GM21526 (cell line): Measurements from ENCODE around the gene CLEC2B.

Experiments used
- ATAC-seq: cut with Tn5 transposase; IDR thresholded peaks from one replicate; pipeline ENCODE4 v1.9.1; 2021; ENCODE audit warnings: moderate library complexity; ENCODE audit not compliant: unreplicated experiment, low FRiP score

CLEC2B gene

DNA sequence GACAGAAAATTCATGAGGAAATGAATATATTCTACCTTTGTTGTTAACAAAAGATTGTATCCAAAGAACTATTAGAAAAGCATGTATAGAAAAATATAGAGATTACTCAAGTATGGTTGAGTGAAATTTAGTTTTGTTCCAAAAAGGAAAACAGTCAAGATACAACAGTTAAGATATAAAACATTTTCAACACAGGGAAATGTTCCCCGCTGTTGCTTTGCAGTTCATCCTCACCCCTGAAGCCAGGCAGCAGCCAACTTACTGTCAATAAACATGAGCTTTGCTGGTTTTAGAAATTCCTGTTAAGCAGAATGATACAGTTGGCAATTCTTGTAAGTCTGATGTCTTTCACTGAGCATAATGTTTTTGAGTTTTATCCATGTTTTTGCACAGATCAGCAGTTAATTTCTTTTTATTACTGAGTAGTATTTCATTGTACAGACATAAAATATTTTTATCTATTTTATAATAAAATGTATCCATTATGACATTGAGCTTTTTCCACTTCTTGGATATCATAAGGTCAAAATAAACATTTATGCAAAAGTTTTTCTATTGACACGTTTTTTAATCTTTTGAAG is 1.2 kb upstream of the CLEC2B start:
- ATAC-seq, result no peak

- no peak for ATAC-seq
These were observed 225 bp downstream of the CLEC2B start for GRCh38 chr12:9868951-9869306.

DNA sequence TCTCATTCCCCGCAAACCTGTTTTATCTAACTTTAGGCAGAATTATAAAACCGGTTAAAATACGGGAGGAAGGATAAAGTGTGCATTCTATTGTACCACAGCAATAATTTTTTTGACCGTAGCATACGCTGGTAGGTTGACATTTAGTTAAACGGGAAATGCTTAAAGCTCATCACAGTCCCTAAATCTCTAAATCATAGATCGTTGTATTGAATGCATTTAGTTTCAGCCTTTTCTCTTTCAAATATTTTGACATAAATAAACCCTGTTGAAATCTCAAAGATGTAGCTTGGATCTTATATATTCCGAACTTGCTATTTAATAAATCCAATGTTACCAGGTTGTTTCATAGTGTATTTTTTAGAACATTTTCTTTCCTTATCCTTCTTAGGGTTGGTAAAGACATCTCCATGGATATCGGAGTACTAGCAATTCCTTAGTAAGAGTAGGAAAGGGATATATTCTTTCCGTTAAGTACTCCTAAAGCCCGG is 798 bp downstream of the CLEC2B start:
- no peak for ATAC-seq

DNA sequence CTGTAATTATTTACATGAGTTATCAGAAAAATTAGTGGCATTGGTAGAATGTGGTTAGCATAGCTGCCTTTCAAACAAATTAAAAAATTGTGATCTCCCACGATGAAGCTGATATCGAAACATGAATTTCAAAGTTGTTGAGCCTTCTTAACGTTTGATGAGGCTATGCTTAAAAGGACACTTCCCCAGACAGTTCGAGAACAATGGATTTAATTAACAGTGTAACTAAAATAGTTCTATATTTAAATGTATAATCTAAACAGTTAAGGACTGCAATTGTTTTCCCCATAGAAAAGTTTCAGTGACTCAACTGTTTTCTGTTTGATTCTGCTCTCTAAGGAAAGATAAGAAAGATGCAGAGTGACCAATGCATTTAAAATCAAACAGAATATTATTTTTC is 1.6 kb downstream of the CLEC2B start:
- ATAC-seq, result no peak

DNA sequence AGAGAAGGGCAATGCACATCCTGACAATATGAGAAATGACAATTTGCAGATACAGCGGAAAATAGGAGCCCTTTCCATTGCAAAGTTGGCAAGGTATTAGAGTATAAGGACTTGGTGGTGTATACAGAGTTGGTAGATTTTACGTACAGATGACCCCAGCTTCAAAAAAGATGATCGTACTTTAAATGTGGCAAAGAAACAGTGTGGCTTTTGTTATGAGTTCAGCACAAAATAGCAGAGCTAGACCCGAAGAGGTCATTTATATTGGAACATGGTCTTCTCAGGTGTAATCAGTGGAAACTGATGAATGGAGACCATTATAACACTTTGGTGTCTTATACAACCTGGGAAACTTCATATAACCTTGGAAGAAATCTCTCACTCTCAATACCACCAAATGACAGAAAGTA is 2.3 kb downstream of the CLEC2B start:
- no peak for ATAC-seq

DNA sequence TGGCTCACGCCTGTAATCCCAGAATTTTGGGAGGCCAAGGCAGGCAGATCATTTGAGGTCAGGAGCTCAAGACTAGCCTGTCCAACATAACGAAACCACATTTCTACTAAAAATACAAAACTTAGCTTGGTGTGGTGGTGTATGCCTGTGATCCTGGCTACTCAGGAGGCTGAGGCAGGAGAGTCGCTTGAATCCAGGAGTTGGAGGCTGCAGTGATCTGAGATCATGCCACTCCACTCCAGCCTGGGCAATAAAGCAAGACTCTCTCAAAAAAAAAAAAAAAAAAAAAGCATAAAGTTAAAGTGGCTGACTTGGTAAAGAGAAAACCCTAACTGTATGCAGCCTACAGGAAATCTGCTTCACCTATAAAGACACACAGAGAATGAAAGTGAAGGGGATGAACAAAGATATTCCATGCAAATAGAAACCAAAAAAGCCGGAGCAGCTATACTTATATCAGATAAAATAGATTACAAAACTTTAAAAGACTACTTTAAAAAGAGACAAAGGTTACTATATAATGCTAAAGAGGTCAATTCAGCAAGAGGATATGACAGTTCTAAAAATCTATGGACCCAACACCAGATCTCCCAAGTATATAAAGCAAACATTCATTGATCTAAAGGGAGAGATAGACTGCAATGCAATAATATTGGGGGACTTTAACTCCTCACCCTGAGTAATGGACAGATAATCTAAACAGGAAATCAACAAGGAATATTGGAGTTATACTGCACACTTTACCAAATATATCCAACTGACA is 4.1 kb downstream of the CLEC2B start:
- ATAC-seq, result no peak

DNA sequence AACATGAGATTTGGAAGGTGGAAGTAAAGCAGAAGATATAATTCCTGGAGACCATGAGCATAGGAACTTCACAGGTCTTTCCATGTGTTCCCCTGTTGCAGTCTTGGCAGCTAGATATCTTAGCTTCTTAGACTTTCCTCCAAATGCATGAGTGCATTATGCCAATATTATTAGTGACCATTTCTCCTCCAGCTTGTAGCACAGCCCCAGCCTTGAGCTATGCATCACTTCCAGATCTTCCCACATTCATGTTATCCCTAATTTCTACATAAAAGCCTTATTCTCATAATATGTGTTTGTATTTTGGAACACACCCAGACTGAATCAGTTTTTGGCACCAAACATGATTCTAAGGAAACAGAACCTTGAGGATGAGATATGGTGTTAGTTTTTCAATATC is 11.0 kb downstream of the CLEC2B start:
- no peak for ATAC-seq

DNA sequence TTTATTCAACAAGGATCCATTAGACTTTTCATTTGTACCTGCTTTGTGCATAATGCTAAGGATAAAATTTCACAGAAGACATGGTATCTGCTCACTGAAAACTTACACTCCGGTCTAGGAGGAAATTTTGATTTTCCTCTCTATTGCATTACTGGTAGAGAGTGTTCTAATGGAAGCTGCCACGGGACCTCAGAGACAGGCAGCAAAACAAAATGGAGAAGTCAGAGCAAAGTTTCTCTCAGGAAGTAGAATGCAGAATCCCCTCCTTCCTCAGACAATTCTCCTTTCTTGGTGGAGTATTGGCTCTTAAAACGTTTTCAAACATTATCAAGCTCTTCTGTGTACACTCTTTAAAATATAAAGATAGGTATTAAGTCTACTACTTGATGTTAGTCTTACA is 12.3 kb downstream of the CLEC2B start:
- ATAC-seq, result no peak

GRCh38 chr12:9856151-9856550 is 13.0 kb downstream of the CLEC2B start:
- ATAC-seq, result no peak

GRCh38 chr12:9851927-9852326 is 17.2 kb downstream of the CLEC2B start:
- no peak for ATAC-seq

DNA sequence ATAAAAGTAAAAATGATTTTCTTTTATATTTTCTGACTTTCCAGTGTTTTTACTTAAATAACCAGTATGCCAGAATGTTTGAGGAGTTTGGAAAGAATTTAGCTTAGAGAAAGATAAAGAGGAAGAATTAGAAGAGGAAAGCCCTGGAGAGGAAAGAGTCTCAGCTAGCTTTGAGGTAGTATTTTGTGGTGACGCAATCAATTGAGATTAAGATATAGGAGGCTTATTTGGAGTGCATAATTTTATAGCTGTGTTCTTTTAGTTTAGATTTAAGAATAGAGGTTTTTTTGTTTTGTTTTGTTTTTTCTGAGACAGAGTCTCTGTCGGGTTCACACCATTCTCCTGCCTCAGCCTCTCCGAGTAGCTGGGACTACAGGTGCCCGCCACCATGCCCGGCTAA is 18.1 kb downstream of the CLEC2B start:
- ATAC-seq, result no peak

DNA sequence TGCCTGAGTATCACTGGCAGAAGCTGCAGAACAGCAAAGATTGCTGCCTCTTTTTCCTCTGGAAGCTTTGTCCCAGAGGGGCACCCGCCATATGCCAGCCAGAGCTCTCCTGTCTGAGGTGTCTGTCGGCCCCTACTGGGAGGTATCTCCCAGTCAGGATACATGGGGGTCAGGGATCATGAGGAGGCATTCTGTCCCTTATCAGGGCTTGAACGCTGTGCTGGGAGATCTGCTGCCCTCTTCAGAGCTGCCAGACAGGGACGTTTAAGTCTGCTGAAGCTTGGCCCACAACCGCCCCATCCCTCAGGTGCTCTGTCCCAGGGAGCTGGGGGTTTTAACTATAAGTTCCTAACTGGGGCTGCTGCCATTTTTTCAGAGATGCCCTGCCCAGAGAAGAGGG is 20.3 kb downstream of the CLEC2B start:
- no peak for ATAC-seq

DNA sequence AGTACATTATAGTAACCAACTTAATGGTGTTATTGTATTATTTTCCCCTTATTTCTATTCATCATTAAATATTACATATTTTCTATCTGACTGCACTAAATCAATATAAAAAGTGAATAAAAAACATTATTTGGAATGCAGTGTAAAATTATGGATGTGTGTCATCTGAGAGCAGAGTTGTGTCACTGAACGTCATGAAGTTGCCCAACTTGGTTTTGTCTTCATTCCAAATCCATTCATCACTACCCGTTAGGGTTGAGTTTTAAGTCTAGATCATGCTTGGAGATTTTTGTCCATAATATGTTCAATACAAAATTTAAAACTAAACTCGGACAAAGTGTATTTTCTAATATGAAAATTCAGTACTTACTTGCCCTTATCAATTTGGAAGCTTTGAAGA is 25.7 kb downstream of the CLEC2B start:
- ATAC-seq, result no peak

DNA sequence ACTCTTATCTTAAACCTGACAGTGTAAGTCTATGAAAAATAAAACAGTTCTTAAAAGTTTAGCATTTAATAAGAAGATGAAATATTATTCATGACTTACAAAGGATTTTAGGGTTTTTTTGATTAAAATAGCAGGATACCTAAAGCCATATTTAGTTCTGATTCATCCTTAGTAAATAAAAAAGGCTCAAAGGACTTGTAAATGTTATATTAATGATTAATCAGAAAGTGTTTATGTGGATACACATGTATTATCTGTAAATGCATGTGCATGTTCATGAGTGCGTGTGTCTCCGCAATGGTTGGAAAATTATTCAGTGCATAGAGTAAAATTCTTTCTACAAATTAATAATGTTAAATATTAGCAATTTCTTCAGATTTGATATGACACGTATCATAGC is 37.4 kb downstream of the CLEC2B start:
- ATAC-seq, result no peak

DNA sequence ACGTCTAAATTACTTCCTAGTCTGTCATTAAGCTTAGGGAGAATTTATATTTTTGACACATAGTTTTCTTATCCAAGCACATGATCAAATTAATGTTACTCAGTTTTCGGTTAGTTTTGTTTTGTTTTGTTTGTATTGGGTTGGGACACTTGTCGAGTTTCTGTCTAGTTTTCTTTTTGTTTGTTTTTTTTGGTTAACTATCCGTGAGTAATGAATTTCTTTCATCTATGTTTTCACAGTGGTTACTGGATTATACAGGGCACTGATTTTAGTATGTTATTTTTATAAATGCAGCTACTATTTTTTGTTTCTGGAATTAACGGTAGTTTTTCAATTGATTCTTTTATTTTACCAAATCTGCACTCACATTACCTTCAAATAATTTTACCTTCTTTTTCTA is 39.2 kb downstream of the CLEC2B start:
- ATAC-seq, result no peak

GRCh38 chr12:9829483-9829882 is 39.7 kb downstream of the CLEC2B start:
- ATAC-seq, result no peak

GRCh38 chr12:9827209-9827888 is 41.8 kb downstream of the CLEC2B start, which contains the start of gene KLRF1:
Gene KLRF1, plus strand, starts transcription at chr12:9827481. Its CDS starts 64 bp downstream, at chr12:9827545.
- no peak for ATAC-seq

GRCh38 chr12:9820281-9820930 is 48.7 kb downstream of the CLEC2B start:
- no peak for ATAC-seq

- ATAC-seq, result peak; percentile 97
These were observed 55.0 kb downstream of the CLEC2B start for GRCh38 chr12:9813821-9814798.

- no peak for ATAC-seq
These were observed 57.5 kb downstream of the CLEC2B start for GRCh38 chr12:9811621-9812020.
